Astrocyte (in vitro differentiated cells and primary cell): ENCODE results near the gene SRI. TPM values are rescaled to one million over a fixed set of nuclear protein-coding genes. Genes with fewer than 3 reads are reported as not detected.
A peak's percentile ranks its signal among the peaks of the same experiment; 100 is the strongest.
"Not testable (repeated sequence)": the region's sequence is repeated elsewhere in the genome, so short reads cannot be mapped to it uniquely, and the experiment has no call there.

Experiments
- DNase-seq: peaks from one replicate; pipeline ENCODE4 v3.0.0-alpha.2; 2010; ENCODE audit warnings: low read depth
- FAIRE-seq: peaks from 2 replicates; lab custom pipeline; 2011; peaks lifted over from hg19 to GRCh38; lab: Jason Lieb, UNC
- H2AFZ ChIP-seq: 2 replicates; pipeline ENCODE4 v1.6.0; 2012; ENCODE audit warnings: low read depth, low read length, inconsistent platforms
- H3K27ac ChIP-seq: 2 replicates; pipeline ENCODE4 v1.5.1; 2011; ENCODE audit warnings: low read depth, low read length, inconsistent platforms
- H3K27me3 ChIP-seq: 2 replicates; pipeline ENCODE4 v1.6.0; 2011; ENCODE audit warnings: low read length, inconsistent platforms; ENCODE audit not compliant: insufficient read depth
- H3K36me3 ChIP-seq: 2 replicates; pipeline ENCODE4 v1.5.1; 2011; ENCODE audit warnings: low read length, inconsistent platforms; ENCODE audit not compliant: insufficient read depth
- H3K4me1 ChIP-seq: 2 replicates; pipeline ENCODE4 v1.5.1; 2011; ENCODE audit warnings: low read length, inconsistent platforms; ENCODE audit not compliant: insufficient read depth
- H3K4me2 ChIP-seq: 2 replicates; pipeline ENCODE4 v1.6.0; 2012; ENCODE audit warnings: low read length, inconsistent platforms
- H3K4me3 ChIP-seq: 2 replicates; pipeline ENCODE4 v1.5.1; 2011; ENCODE audit warnings: low read depth, mild to moderate bottlenecking, low read length, inconsistent platforms; ENCODE audit not compliant: insufficient read depth
- H3K79me2 ChIP-seq: 2 replicates; pipeline ENCODE4 v1.6.0; 2012; ENCODE audit warnings: mild to moderate bottlenecking, low read length, inconsistent platforms; ENCODE audit not compliant: insufficient read depth
- H3K9ac ChIP-seq: 2 replicates; pipeline ENCODE4 v1.6.0; 2012; ENCODE audit warnings: mild to moderate bottlenecking, low read length, inconsistent platforms
- H3K9me3 ChIP-seq: 2 replicates; pipeline ENCODE4 v1.5.1; 2012; ENCODE audit warnings: low read depth, mild to moderate bottlenecking, low read length, inconsistent platforms; ENCODE audit not compliant: insufficient read depth
- H4K20me1 ChIP-seq: 2 replicates; pipeline ENCODE4 v1.6.0; 2012; ENCODE audit warnings: low read length, inconsistent platforms; ENCODE audit not compliant: insufficient read depth
- H3K27ac Mint-ChIP-seq: one replicate; pipeline ENCODE4 v1.8.0; 2021; ENCODE audit warnings: mild to moderate bottlenecking, mixed read lengths; ENCODE audit not compliant: unreplicated experiment
- H3K27me3 Mint-ChIP-seq: one replicate; pipeline ENCODE4 v1.8.0; 2021; ENCODE audit warnings: low read depth, mixed read lengths; ENCODE audit not compliant: unreplicated experiment
- H3K36me3 Mint-ChIP-seq: one replicate; pipeline ENCODE4 v1.8.0; 2021; ENCODE audit warnings: low read depth, mixed read lengths; ENCODE audit not compliant: unreplicated experiment
- H3K4me1 Mint-ChIP-seq: one replicate; pipeline ENCODE4 v1.8.0; 2021; ENCODE audit warnings: low read depth, mixed read lengths; ENCODE audit not compliant: unreplicated experiment
- H3K4me3 Mint-ChIP-seq: one replicate; pipeline ENCODE4 v1.8.0; 2021; ENCODE audit warnings: mild to moderate bottlenecking, moderate library complexity, mixed read lengths; ENCODE audit not compliant: unreplicated experiment
- H3K9me3 Mint-ChIP-seq: one replicate; pipeline ENCODE4 v1.8.0; 2021; ENCODE audit warnings: mild to moderate bottlenecking, mixed read lengths; ENCODE audit not compliant: unreplicated experiment
- EZH2 ChIP-seq: IDR thresholded peaks from 2 replicates; pipeline ENCODE4 v1.6.1; 2012; ENCODE audit warnings: mild to moderate bottlenecking, low read length, inconsistent platforms; ENCODE audit not compliant: insufficient read depth
- total RNA-seq: library from RNA; stranded (reverse); gene quantifications from 2 replicates; pipeline ENCODE4 v1.2.1, GENCODE V29; 2021
- TF ChIP-seq, protein P1 (sequence below): IDR thresholded peaks from 2 replicates; pipeline ENCODE4 v1.5.1; 2011; ENCODE audit warnings: low read depth, mild to moderate bottlenecking, inconsistent platforms, low read length, moderate library complexity; ENCODE audit not compliant: insufficient read depth

Gene SRI
- total RNA-seq, 1 donor from 2014 or later: 139 TPM

GRCh38 chr7:88262562-88262961, 42.7 kb upstream of the SRI start:
- H3K4me1 ChIP-seq: no peaks in the 10 kb centered on the region
- H3K4me2 ChIP-seq: no peak overlapping the region
- H3K79me2 ChIP-seq: no peaks in the 10 kb centered on the region
- no peak overlapping the region for H3K27ac ChIP-seq
- H4K20me1 ChIP-seq: no peaks in the 10 kb centered on the region
- no peaks in the 10 kb centered on the region for H3K27me3 ChIP-seq
- no peak overlapping the region for H2AFZ ChIP-seq
- Mint-ChIP-seq H3K27me3 (no peaks in the 10 kb centered on the region), H3K27ac (no peak overlapping the region), H3K4me3 (no peak overlapping the region), H3K4me1 (peaks cover 5% of the 10 kb centered on the region), H3K36me3 (no peaks in the 10 kb centered on the region), H3K9me3 (peaks cover under 1% of the 10 kb centered on the region)
- H3K9me3 ChIP-seq: no peaks in the 10 kb centered on the region
- no peak overlapping the region for H3K4me3 ChIP-seq
- DNase-seq (no peak), FAIRE-seq (no peak)
- no peak overlapping the region for H3K9ac ChIP-seq
- TF ChIP-seq, protein P1, sequence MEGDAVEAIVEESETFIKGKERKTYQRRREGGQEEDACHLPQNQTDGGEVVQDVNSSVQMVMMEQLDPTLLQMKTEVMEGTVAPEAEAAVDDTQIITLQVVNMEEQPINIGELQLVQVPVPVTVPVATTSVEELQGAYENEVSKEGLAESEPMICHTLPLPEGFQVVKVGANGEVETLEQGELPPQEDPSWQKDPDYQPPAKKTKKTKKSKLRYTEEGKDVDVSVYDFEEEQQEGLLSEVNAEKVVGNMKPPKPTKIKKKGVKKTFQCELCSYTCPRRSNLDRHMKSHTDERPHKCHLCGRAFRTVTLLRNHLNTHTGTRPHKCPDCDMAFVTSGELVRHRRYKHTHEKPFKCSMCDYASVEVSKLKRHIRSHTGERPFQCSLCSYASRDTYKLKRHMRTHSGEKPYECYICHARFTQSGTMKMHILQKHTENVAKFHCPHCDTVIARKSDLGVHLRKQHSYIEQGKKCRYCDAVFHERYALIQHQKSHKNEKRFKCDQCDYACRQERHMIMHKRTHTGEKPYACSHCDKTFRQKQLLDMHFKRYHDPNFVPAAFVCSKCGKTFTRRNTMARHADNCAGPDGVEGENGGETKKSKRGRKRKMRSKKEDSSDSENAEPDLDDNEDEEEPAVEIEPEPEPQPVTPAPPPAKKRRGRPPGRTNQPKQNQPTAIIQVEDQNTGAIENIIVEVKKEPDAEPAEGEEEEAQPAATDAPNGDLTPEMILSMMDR: no peak
- TF ChIP-seq EZH2: no peak
- no peaks in the 10 kb centered on the region for H3K36me3 ChIP-seq

DNA sequence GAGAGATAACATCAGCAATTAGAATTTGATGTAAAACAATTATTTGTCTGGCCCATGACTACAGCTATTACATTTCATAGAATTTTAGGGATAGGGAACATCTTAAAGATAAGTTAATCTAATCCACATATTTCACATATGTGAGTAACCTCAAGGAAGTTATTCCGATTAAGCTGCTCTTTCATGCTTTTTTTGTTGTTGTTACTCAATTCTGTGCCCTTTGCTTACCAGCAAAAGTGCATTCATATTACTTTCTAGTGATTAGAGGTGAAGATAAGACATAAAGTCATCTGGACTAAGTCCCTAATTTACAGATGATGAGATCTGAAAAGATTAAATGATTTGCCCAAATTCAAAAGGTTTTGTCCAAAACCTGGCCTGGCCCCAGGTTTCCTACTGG, 40.9 kb upstream of the SRI start:
- no peak overlapping the region for H3K4me3 Mint-ChIP-seq
- no peaks in the 10 kb centered on the region for H3K9me3 Mint-ChIP-seq
- no peak overlapping the region for H3K27ac Mint-ChIP-seq
- no peaks in the 10 kb centered on the region for H3K27me3 ChIP-seq
- H3K36me3 Mint-ChIP-seq: no peaks in the 10 kb centered on the region
- H3K4me1 Mint-ChIP-seq: peaks cover 5% of the 10 kb centered on the region
- H3K4me2 ChIP-seq: no peak overlapping the region
- no peak overlapping the region for H3K9ac ChIP-seq
- no peak for TF ChIP-seq EZH2
- TF ChIP-seq, protein P1: no peak
- FAIRE-seq: no peak
- H3K36me3 ChIP-seq: no peaks in the 10 kb centered on the region
- H2AFZ ChIP-seq: no peak overlapping the region
- H3K4me1 ChIP-seq: no peaks in the 10 kb centered on the region
- H3K4me3 ChIP-seq: no peak overlapping the region
- no peaks in the 10 kb centered on the region for H3K27me3 Mint-ChIP-seq
- DNase-seq: no peak
- no peak overlapping the region for H3K27ac ChIP-seq
- H3K9me3 ChIP-seq: peaks cover 3% of the 10 kb centered on the region
- no peaks in the 10 kb centered on the region for H4K20me1 ChIP-seq
- no peaks in the 10 kb centered on the region for H3K79me2 ChIP-seq

GRCh38 chr7:88259656-88260380, 40.0 kb upstream of the SRI start:
- FAIRE-seq (no peak), DNase-seq (peak; percentile 14)
- no peaks in the 10 kb centered on the region for H4K20me1 ChIP-seq
- Mint-ChIP-seq H3K36me3 (no peaks in the 10 kb centered on the region), H3K27me3 (no peaks in the 10 kb centered on the region), H3K27ac (no peak overlapping the region), H3K4me3 (no peak overlapping the region), H3K4me1 (peaks cover 5% of the 10 kb centered on the region), H3K9me3 (peaks cover 1% of the 10 kb centered on the region)
- H3K27ac ChIP-seq: no peak overlapping the region
- no peaks in the 10 kb centered on the region for H3K36me3 ChIP-seq
- no peak overlapping the region for H3K4me3 ChIP-seq
- peaks cover 6% of the 10 kb centered on the region for H3K9me3 ChIP-seq
- TF ChIP-seq EZH2: no peak
- TF ChIP-seq, protein P1: no peak
- no peaks in the 10 kb centered on the region for H3K4me1 ChIP-seq
- H3K79me2 ChIP-seq: no peaks in the 10 kb centered on the region
- H2AFZ ChIP-seq: no peak overlapping the region
- no peaks in the 10 kb centered on the region for H3K27me3 ChIP-seq
- H3K4me2 ChIP-seq: no peak overlapping the region
- no peak overlapping the region for H3K9ac ChIP-seq

DNA sequence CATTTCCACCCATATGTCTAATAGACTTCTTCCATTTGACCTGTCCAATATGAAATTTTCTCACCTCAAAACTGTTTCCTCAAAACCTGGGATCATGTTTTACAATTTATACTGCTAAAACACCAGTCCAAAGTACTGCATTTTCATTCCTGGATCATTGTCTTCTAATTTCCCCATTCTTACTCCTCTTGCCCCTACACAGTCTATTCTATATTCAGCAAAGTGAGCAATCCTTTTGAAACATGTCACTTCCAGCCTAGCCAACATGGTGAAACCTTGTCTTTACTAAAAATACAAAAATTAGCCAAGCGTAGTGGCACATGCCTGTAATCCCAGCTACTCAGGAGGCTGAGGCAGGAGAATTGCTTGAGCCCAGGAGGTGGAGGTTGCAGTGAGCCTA, 38.5 kb upstream of the SRI start:
- H3K36me3 ChIP-seq, H3K27ac Mint-ChIP-seq: not testable (repeated sequence)

More for the DNA sequence above, 38.5 kb upstream of the SRI start:
- H3K9me3 ChIP-seq, FAIRE-seq, H3K4me1 ChIP-seq, H3K4me3 ChIP-seq, H3K4me2 ChIP-seq, H3K4me1 Mint-ChIP-seq, H3K4me3 Mint-ChIP-seq, DNase-seq, H3K36me3 Mint-ChIP-seq, H3K9ac ChIP-seq, H4K20me1 ChIP-seq, H3K27me3 Mint-ChIP-seq, H3K79me2 ChIP-seq, H3K27ac ChIP-seq, H2AFZ ChIP-seq, H3K27me3 ChIP-seq: not testable (repeated sequence)
- peaks cover 12% of the 10 kb centered on the region for H3K9me3 Mint-ChIP-seq
